HG02981 (cell line): ENCODE results near the gene CEMIP.

Source experiments
- ATAC-seq: cut with Tn5 transposase; IDR thresholded peaks from one replicate; pipeline ENCODE4 v1.9.1; 2021; ENCODE audit warnings: mild to moderate bottlenecking, moderate library complexity; ENCODE audit not compliant: unreplicated experiment

Gene CEMIP

GRCh38 chr15:80820092-80820491, 40.9 kb downstream of the CEMIP start:
- no peak for ATAC-seq

- ATAC-seq: no peak
Observed at GRCh38 chr15:80822256-80822655, 43.1 kb downstream of the CEMIP start.

- ATAC-seq: no peak
Observed at GRCh38 chr15:80822676-80823075, 43.5 kb downstream of the CEMIP start.

- ATAC-seq: no peak
Observed at GRCh38 chr15:80823120-80823519, 44.0 kb downstream of the CEMIP start.

- no peak for ATAC-seq
Observed at GRCh38 chr15:80823995-80824394, 44.8 kb downstream of the CEMIP start.

- ATAC-seq: no peak
Observed at GRCh38 chr15:80825361-80826030, 46.3 kb downstream of the CEMIP start.

- ATAC-seq: no peak
Observed at GRCh38 chr15:80828796-80829195, 49.6 kb downstream of the CEMIP start.

- no peak for ATAC-seq
Observed at GRCh38 chr15:80830677-80831076, 51.5 kb downstream of the CEMIP start.

- no peak for ATAC-seq
Observed at GRCh38 chr15:80831192-80831591, 52.0 kb downstream of the CEMIP start.

GRCh38 chr15:80831606-80832224, 52.5 kb downstream of the CEMIP start:
- ATAC-seq: no peak

- ATAC-seq: no peak
Observed at GRCh38 chr15:80832686-80833085, 53.5 kb downstream of the CEMIP start.

- ATAC-seq: no peak
Observed at GRCh38 chr15:80834402-80834801, 55.2 kb downstream of the CEMIP start.

GRCh38 chr15:80834906-80835305, 55.7 kb downstream of the CEMIP start:
- ATAC-seq: no peak

- no peak for ATAC-seq
Observed at GRCh38 chr15:80835336-80835735, 56.2 kb downstream of the CEMIP start.

- no peak for ATAC-seq
Observed at GRCh38 chr15:80836223-80836622, 57.1 kb downstream of the CEMIP start.

GRCh38 chr15:80837006-80837405, 57.8 kb downstream of the CEMIP start:
- no peak for ATAC-seq

GRCh38 chr15:80838012-80838411, 58.8 kb downstream of the CEMIP start:
- ATAC-seq: no peak

- ATAC-seq: no peak
Observed at GRCh38 chr15:80838666-80839065, 59.5 kb downstream of the CEMIP start.

- ATAC-seq: no peak
Observed at GRCh38 chr15:80839764-80840130, 60.6 kb downstream of the CEMIP start.

GRCh38 chr15:80840182-80841130, 61.3 kb downstream of the CEMIP start:
- no peak for ATAC-seq

- ATAC-seq: no peak
Observed at GRCh38 chr15:80841541-80841940, 62.4 kb downstream of the CEMIP start.
